HG02943 (cell line): ENCODE data around the gene MAPT.
"Not testable (repeated sequence)": the region's sequence is repeated elsewhere in the genome, so short reads cannot be mapped to it uniquely, and the experiment has no call there.

ENCODE experiments used
- ATAC-seq: cut with Tn5 transposase; IDR thresholded peaks from one replicate; pipeline ENCODE4 v1.9.1; 2021; ENCODE audit warnings: mild to moderate bottlenecking, low read depth, moderate library complexity; ENCODE audit not compliant: unreplicated experiment

MAPT gene

GRCh38 chr17:45923511-45924268 is 29.3 kb downstream of the MAPT start:
- no peak for ATAC-seq

DNA sequence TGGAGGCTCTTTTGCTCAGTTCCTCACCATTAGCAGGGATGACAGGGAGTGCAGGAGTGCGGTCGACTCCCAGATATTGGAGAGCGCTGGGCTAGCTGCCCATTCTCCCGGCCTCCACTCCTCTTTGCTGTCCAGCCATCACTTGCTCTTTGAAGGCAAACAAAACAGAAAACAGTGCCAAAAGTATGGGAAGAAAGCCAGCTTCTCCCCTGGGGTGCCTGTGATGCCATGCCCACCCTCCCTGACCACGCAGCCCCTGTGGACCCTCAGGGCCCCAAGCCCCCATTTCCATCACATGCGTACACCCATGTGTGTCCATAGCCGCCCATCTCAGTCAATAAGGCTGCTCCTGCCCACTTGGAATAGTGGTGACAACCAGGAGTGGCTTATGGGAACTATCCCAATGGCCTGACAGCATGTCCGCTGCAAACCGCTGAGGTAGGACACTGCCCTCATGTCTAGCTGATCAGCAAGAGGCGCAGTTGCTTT is 30.0 kb downstream of the MAPT start:
- no peak for ATAC-seq

DNA sequence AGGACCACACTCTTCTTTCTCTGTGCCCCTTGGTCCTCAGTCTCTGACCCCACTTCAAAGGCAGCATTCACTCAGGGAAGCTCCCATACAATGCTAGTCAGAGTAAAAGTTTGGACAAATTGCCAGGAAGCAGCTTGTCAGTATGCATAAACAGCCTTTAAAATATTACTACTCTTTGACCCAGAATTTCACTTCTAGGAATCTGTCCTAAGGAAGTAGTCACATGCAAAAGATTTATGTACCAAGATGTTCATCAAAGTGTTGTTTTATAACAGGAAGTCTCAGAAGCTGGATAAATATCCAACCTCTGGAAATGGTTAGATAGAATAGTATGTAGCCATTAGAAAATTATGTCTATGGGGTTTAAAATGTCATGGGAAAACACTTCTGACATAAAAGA is 31.0 kb downstream of the MAPT start:
- ATAC-seq, result no peak

GRCh38 chr17:45927247-45927646 is 32.9 kb downstream of the MAPT start:
- ATAC-seq, result no peak

- no peak for ATAC-seq
Measured at GRCh38 chr17:45929344-45929743, 35.0 kb downstream of the MAPT start.

DNA sequence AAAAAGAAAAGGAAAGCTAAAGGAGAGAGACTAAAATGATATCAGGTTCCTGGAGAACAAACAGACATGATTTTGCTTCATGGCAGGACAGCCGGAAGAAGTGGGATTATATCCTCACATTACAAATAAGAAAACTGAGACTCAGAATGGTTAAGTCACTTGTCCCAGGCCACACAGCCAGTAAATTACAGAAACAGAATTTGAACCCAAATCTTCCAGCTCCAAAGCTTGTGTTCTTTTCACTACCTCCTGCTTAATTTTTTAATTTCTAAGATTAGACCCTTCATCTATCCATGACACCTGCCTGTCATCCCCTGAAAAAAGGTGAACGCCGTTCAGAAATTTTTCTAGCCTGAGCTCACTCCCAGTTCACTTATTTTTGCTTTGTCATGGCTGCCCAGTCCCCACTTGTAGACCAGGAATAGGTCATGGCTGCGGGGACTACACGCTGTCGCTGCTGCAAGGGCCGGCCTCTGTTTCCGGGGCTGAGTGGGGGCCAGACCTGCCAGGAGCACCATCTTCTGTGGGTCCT is 36.1 kb downstream of the MAPT start:
- ATAC-seq, result no peak

DNA sequence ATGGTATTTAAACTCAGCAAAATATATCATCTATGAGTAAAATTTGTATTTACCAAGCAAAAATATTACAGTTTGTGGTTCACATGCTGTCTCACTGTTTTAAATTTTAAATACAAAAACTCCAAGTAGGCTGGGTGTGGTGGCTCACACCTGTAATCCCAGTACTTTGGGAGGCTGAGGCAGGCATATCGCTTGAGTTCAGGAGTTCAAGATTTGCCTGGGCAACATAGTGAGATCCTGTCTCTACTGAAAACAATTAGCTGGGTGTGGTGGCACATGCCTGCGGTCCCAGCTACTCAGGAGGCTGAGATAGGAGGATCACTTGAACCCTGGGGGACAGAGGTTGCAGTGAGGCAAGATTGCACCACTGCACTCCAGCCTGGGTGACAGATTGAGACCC is 37.3 kb downstream of the MAPT start:
- no peak for ATAC-seq

GRCh38 chr17:45934044-45934979 is 40.0 kb downstream of the MAPT start:
- no peak for ATAC-seq

DNA sequence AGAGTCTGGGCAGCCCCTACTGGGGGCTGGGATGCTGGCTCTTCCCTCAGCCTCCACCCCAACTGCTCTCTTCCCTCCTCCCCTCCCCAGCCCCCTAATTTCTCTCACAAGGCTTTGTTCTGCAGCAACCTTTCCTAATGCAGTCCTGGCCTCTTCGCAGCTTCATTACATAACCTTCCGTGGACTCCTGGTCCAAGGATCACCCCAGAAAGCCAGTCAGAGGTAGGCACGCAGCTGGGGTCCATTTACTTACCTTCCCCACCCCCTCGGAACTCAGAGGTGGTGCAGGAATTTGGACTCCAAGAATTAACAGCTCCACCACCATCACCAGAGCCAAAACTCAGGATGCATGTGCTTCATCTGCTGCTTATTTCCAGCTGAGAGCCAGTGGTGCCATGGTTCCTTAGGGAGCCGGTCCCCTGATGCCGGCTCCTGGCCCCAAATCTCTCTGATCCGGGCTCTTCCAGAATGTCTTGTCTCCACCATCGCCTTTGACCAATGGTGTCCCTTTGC is 40.9 kb downstream of the MAPT start:
- no peak for ATAC-seq

GRCh38 chr17:45935710-45936509 is 41.6 kb downstream of the MAPT start:
- ATAC-seq, result no peak

GRCh38 chr17:45936610-45937009 is 42.3 kb downstream of the MAPT start:
- ATAC-seq, result no peak

DNA sequence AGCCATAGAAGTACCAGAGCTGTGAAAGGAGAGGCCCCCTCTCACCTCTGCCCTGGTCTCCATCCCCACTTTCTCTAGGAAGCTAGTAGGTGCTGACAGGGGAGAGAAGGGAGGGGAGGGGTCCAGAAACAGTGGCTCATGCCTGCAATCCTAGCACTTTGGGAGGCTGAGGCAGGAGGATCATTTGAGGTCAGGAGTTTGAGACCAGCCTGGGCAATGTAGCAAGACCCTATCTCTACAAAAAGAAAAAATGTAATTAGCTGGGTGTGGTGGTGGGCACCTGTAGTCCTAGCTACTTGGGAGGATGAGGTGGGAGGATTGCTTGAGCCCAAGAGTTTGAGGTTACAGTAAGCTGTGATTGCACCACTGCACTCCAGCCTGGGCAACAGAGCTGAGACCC is 42.8 kb downstream of the MAPT start:
- ATAC-seq, result not testable (repeated sequence)

GRCh38 chr17:45939395-45939794 is 45.0 kb downstream of the MAPT start:
- ATAC-seq, result no peak

- no peak for ATAC-seq
Measured at GRCh38 chr17:45940293-45940692, 45.9 kb downstream of the MAPT start.

- no peak for ATAC-seq
Measured at GRCh38 chr17:45940826-45941225, 46.5 kb downstream of the MAPT start.

- ATAC-seq, result no peak
Measured at GRCh38 chr17:45941395-45941794, 47.0 kb downstream of the MAPT start.

- ATAC-seq, result no peak
Measured at GRCh38 chr17:45942284-45942683, 47.9 kb downstream of the MAPT start.

GRCh38 chr17:45946841-45947256 is 52.5 kb downstream of the MAPT start:
- ATAC-seq, result no peak

GRCh38 chr17:45948498-45948880 is 54.1 kb downstream of the MAPT start:
- no peak for ATAC-seq
